ENCODE results near the gene PRKAG2. TPM values are rescaled to one million over a fixed set of nuclear protein-coding genes. Genes with fewer than 3 reads are reported as not detected.

The PRKAG2 gene
- total RNA-seq, 1 donor from 2014 or later, result 20.8 TPM

DNA sequence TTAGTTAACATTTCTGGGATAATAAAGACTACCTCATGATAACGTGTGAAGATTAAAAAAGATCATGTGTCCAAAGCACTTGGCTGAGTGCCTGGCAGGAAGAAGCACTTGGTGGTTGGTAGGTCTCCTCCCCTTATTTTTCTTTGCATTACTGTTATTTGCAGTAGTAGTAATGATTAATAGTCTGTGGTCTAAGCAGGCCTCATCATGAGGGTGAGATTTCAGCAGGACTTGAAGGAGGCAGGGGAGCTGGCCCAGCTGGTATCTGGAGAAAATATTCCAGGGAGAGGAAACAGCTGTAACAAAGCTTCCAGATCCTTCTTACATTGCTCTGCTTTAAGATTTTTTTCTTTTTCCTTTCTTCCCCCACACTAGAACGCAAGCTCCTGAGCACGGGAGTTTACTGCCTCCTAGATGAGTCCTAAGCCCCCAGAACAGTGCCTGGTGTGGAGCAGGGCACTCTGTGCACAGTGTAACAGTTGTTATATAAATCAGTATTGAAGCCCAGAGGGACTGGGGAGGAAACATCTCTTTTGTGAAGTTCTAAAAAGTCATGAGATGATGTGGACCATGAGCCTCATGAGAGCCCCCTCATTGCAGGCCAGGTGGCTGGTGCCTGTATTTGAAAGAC is 326.1 kb downstream of the PRKAG2 start:
- TF ChIP-seq, protein P1, sequence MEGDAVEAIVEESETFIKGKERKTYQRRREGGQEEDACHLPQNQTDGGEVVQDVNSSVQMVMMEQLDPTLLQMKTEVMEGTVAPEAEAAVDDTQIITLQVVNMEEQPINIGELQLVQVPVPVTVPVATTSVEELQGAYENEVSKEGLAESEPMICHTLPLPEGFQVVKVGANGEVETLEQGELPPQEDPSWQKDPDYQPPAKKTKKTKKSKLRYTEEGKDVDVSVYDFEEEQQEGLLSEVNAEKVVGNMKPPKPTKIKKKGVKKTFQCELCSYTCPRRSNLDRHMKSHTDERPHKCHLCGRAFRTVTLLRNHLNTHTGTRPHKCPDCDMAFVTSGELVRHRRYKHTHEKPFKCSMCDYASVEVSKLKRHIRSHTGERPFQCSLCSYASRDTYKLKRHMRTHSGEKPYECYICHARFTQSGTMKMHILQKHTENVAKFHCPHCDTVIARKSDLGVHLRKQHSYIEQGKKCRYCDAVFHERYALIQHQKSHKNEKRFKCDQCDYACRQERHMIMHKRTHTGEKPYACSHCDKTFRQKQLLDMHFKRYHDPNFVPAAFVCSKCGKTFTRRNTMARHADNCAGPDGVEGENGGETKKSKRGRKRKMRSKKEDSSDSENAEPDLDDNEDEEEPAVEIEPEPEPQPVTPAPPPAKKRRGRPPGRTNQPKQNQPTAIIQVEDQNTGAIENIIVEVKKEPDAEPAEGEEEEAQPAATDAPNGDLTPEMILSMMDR (conservative IDR thresholded peaks at IDR 0.05; ENCODE audit: low read depth, low read length), result no peak
- DNase-seq (ENCODE audit: low read depth), result peak; percentile 46
- H3K4me3 ChIP-seq (ENCODE audit: low read depth, low read length), result no peak overlapping the region

DNA sequence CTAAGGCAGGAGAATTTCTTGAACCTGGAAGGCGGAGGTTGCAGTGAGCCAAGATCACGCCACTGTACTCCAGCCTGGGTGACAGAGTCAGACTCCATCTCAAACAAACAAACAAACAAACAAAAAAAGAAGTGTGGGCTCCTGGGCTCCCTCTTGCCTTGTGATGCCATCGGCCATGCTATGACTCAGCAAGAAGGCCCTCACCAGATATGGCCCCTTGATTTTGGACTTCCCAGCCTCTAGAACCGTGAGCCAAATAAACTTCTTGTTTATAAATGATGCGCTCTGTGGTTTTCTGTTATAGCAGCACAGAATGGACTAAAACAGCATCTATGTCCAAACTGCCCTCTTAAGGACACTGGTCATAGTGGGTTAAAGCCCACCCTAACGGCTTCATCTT is 327.3 kb downstream of the PRKAG2 start:
- TF ChIP-seq, protein P1 (conservative IDR thresholded peaks at IDR 0.05; ENCODE audit: low read depth, low read length), result no peak
- no peak for DNase-seq (ENCODE audit: low read depth)

DNA sequence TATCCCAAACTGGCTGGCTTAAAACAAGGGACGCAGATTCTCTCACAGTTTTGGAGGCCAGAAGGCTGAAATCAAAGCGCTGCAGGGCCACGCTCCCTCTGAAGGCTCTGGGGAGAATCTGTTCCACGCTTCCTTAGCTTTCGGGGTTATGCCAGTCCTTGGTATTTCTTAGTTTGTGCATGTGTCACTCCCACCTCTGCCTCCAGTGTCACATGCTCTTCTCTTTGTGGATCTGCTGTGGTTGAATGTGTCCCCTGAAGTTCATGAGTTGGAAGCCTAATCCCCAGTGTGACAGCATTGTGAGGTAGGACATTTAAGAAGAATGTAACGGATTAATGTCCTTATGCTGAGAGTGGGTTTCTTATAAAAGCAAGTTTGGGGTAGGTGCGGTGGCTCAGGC is 327.8 kb downstream of the PRKAG2 start:
- TF ChIP-seq, protein P1 (conservative IDR thresholded peaks at IDR 0.05; ENCODE audit: low read depth, low read length), result no peak
- no peak overlapping the region for H3K4me3 ChIP-seq (ENCODE audit: low read depth, low read length)
- no peak for DNase-seq (ENCODE audit: low read depth)

More for the DNA sequence above, 327.3 kb downstream of the PRKAG2 start:
- no peak overlapping the region for H3K4me3 ChIP-seq (ENCODE audit: low read depth, low read length)

DNA sequence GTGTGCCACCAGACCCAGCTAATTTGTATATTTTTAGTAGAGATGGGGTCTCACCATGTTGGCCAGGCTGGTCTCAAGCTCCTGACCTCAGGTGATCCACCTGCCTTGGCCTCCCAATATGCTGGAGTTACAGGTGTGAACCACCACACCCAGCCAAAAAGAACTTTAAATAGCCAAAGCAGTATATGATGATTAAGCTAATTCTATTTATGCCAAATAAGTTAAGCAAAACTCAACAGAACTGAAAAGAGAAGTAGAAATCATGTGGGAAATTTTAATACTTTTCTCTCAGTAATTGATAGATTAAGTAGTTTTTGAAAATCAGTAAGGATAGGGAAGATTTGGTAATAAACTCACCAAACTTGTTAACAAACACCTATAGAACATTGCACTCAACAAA is 332.7 kb downstream of the PRKAG2 start:
- TF ChIP-seq, protein P1 (conservative IDR thresholded peaks at IDR 0.05; ENCODE audit: low read depth, low read length), result no peak
- H3K4me3 ChIP-seq (ENCODE audit: low read depth, low read length), result no peak overlapping the region
- no peak for DNase-seq (ENCODE audit: low read depth)

DNA sequence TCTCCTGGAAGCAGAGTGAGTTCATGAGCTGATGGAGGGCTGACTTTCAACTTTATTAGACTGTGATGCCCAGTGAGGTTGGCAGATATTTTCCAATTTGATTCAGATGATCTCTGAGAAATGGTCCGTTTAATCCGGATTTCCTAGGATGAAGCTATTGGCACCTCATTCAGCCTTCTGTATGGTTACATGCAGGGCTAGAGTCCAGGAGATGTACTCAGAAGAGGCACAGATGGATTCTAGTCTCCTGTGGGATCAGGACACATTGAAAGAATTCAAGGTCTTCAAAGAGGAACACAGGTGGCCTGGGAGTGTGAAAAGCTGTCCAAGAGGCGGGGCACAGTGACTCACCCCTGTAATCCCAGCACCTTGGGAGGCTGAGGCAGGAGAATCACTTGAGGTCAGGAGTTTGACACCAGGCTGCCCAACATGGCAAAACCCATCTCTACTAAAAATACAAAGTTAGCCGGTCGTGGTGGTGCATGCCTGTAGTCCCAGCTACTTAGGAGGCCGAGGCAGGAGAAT is 334.2 kb downstream of the PRKAG2 start:
- H3K4me3 ChIP-seq (ENCODE audit: low read depth, low read length), result no peak overlapping the region
- no peak for DNase-seq (ENCODE audit: low read depth)
- TF ChIP-seq, protein P1 (conservative IDR thresholded peaks at IDR 0.05; ENCODE audit: low read depth, low read length), result no peak

DNA sequence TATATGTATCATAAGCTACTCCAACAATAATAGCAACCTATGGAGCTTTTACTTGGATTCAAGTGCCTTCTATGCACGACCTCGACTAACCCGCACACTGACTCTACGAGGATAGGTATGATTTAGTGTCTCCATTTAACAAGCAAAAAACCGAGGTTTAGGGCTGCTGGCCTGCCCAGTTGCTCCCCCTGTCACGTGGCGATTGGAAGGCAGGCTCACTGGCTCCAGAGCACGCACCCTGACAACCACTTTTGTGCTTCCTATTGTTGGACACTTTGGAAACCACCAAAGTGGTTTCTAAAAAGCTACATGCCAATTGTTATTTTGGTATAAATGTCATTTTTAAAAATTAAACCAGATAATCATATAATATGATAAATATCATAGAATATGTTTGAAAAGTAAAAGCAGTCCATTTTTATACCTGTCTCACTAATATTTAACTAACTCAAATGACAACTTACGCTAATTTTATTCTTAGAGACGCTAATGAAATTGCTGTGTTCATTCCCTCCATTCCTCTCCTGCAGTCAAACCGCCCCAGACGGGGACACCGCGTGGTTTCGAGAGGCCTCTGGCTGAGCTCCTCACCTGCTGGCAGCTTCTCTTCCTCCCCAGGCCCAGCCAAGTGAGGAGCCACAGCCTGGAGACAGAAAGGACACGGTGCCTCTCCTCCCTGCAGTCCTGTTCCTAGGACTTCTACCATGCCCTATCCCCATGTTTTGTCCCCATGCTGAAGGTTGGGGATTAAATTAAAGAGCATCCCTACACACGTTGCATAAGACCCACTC is 335.0 kb downstream of the PRKAG2 start:
- TF ChIP-seq, protein P1 (conservative IDR thresholded peaks at IDR 0.05; ENCODE audit: low read depth, low read length), result no peak
- no peak for DNase-seq (ENCODE audit: low read depth)
- no peak overlapping the region for H3K4me3 ChIP-seq (ENCODE audit: low read depth, low read length)

All from epithelial cell of proximal tubule (primary cell).